K562 (cell line): ENCODE measurements around the gene PITPNM3. TPM values are rescaled to one million over a fixed set of nuclear protein-coding genes. Genes with fewer than 3 reads are reported as not detected.

ENCODE experiments used
- MGA ChIP-seq: fragments of 450-650 bp; IDR thresholded peaks from 2 replicates; pipeline ENCODE4 v1.6.1; 2016; ENCODE audit warnings: mild to moderate bottlenecking, moderate library complexity
- polyA plus RNA-seq, 8 experiments: library from polyadenylated mRNA; depleted of rRNA in 4 of 8; stranded (reverse) in 5 of 8; unstranded in 3 of 8; fragments of >200 nt; fragmentation: Nextera tagmentation in 2 of 8; fragmentation: Illumina TruSeq in 1 of 8; extraction: Ambion mirVana in 2 of 8; extraction: Trizol in 1 of 8; gene quantifications; 2 replicates each; pipeline versions ENCODE4 v1.2.1 to v1.2.3, GENCODE V29; 2011 to 2014; ENCODE audit warnings: inconsistent platforms in 1 of 8, missing spikeins in 1 of 8
- total RNA-seq, 7 experiments: library from RNA; depleted of rRNA in 6 of 7; stranded (reverse); fragments of >200 nt in 6 of 7; fragmentation: Illumina TruSeq in 2 of 7; extraction: Trizol in 2 of 7; gene quantifications; 2 replicates each; pipeline versions ENCODE4 v1.2.1 to v1.2.3, GENCODE V29; 2011 to 2021; ENCODE audit warnings: low replicate concordance in 1 of 7

The PITPNM3 gene
- total and polyA plus RNA-seq, 9 of the 15 experiments (the other 6 are each of a cell fraction or from before 2014, with no cell fraction given), result 0.14 to 0.38 (median 0.22) TPM; not detected in 2

DNA sequence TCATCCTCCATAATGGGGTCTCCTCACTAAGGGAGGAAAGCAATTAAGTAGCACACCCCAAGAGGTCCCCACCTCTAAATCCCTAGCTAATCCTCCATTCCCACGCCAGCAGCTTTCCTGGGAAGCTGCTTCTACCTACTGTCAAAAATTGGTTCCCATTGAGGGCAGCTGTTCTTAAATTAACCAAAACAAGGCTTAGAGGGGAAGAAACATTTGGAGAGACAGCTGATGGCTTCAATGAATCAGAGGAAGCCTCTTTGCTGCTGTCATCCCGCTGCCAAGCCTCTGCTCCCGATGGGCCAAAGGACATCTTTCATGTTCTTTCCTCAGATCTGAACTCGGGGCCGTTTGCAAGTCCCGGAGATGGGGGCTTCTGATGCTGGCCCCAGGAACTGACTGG is 148.1 kb downstream of the PITPNM3 start (continued):
- no peak for TF ChIP-seq MGA
